ENCODE data around the gene MBOAT1.

GRCh38 chr6:20215310-20215709 is 3.0 kb upstream of the MBOAT1 start:
- no peak for TF ChIP-seq POLR2A (IDR thresholded peaks at IDR 0.05; ENCODE audit: low read depth, low read length)
- no peak for TF ChIP-seq POLR2AphosphoS5 (IDR thresholded peaks at IDR 0.05; ENCODE audit: low read depth, low read length)
- TF ChIP-seq TAF1 (IDR thresholded peaks at IDR 0.05; ENCODE audit: borderline replicate concordance, low read depth, low read length) = no peak

Measured in GM12892 (cell line).